WTC11 (cell line): Measurements from ENCODE around the gene KRTAP19-7. TPM values are rescaled to one million over a fixed set of nuclear protein-coding genes. Genes with fewer than 3 reads are reported as not detected.

Source experiments
- ATAC-seq: fragments of 200-7000 bp; cut with Tn5 transposase; 2 replicates; pipeline ENCODE4 v1.10.0; 2021; ENCODE audit warnings: mild to moderate bottlenecking, moderate library complexity
- CTCF ChIA-PET: fragments of 300-600 bp; sonication (Branson Sonifier 250); formaldehyde crosslinking; loops from one replicate; lab custom pipeline; 2021; ENCODE audit warnings: antibody characterized with exemption; lab: Charles Lee
- POLR2A ChIA-PET: fragments of 350-600 bp; sonication (Branson Sonifier 250); formaldehyde crosslinking; loops from one replicate; lab custom pipeline; 2021; ENCODE audit warnings: antibody characterized with exemption; lab: Charles Lee
- DNase-seq: peaks from one replicate; pipeline ENCODE4 v3.0.0; 2021; ENCODE audit warnings: low spot score
- H3K27ac Mint-ChIP-seq: 2 replicates; pipeline ENCODE4 v1.8.0; 2021; ENCODE audit warnings: mixed read lengths
- H3K27me3 Mint-ChIP-seq: 2 replicates; pipeline ENCODE4 v1.8.0; 2021; ENCODE audit warnings: low read depth, mild to moderate bottlenecking, moderate library complexity, mixed read lengths
- H3K36me3 Mint-ChIP-seq: 2 replicates; pipeline ENCODE4 v1.8.0; 2021; ENCODE audit warnings: mixed read lengths
- H3K4me1 Mint-ChIP-seq: 2 replicates; pipeline ENCODE4 v1.8.0; 2022; ENCODE audit warnings: mixed read lengths
- H3K4me3 Mint-ChIP-seq: 2 replicates; pipeline ENCODE4 v1.8.0; 2021; ENCODE audit warnings: mild to moderate bottlenecking, moderate library complexity, mixed read lengths
- H3K9me3 Mint-ChIP-seq: 2 replicates; pipeline ENCODE4 v1.8.0; 2021; ENCODE audit warnings: mixed read lengths
- ETV6 ChIP-seq: sonication (generic); formaldehyde crosslinking; IDR thresholded peaks from 2 replicates; pipeline ENCODE4 v1.8.1; 2022; ENCODE audit warnings: mild to moderate bottlenecking, missing genetic modification reagents
- GRHL2 ChIP-seq: fragments of 250-450 bp; sonication (Bioruptor Pico); IDR thresholded peaks from 2 replicates; pipeline ENCODE4 v1.8.0; 2022; ENCODE audit warnings: mild to moderate bottlenecking, moderate library complexity; ENCODE audit not compliant: insufficient replicate concordance, severe bottlenecking
- HMGA2 ChIP-seq: fragments of 250-450 bp; sonication (Bioruptor Pico); IDR thresholded peaks from 2 replicates; pipeline ENCODE4 v1.4.0; 2021; ENCODE audit warnings: mild to moderate bottlenecking, moderate library complexity
- KAT7 ChIP-seq: sonication (generic); formaldehyde crosslinking; IDR thresholded peaks from 2 replicates; pipeline ENCODE4 v1.8.1; 2023; ENCODE audit warnings: missing genetic modification reagents, mild to moderate bottlenecking, borderline replicate concordance
- MXD4 ChIP-seq: fragments of 250-450 bp; sonication (Bioruptor Pico); IDR thresholded peaks from 2 replicates; pipeline ENCODE4 v1.8.0; 2021; ENCODE audit warnings: mild to moderate bottlenecking, moderate library complexity, borderline replicate concordance
- NFE2L1 ChIP-seq: sonication (generic); formaldehyde crosslinking; IDR thresholded peaks from 2 replicates; pipeline ENCODE4 v1.8.1; 2023; ENCODE audit warnings: missing genetic modification reagents
- SOX15 ChIP-seq: fragments of 250-450 bp; sonication (Bioruptor Pico); IDR thresholded peaks from 2 replicates; pipeline ENCODE4 v1.9.0; 2021; ENCODE audit warnings: mild to moderate bottlenecking
- SP1 ChIP-seq: sonication (generic); formaldehyde crosslinking; conservative IDR thresholded peaks from 2 replicates; pipeline ENCODE4 v1.8.1; 2022; ENCODE audit warnings: missing genetic modification reagents
- ZNF138 ChIP-seq: sonication (generic); formaldehyde crosslinking; conservative IDR thresholded peaks from 2 replicates; pipeline ENCODE4 v1.8.1; 2022; ENCODE audit warnings: mild to moderate bottlenecking, moderate library complexity, missing genetic modification reagents
- ZNF219 ChIP-seq: sonication (generic); formaldehyde crosslinking; IDR thresholded peaks from 2 replicates; pipeline ENCODE4 v1.8.0; 2023; ENCODE audit warnings: missing genetic modification reagents, mild to moderate bottlenecking, borderline replicate concordance
- ZNF263 ChIP-seq: sonication (generic); formaldehyde crosslinking; IDR thresholded peaks from 2 replicates; pipeline ENCODE4 v1.8.1; 2022; ENCODE audit warnings: low read depth, mild to moderate bottlenecking, moderate library complexity, missing genetic modification reagents
- ZNF396 ChIP-seq: fragments of 250-450 bp; sonication (Bioruptor Pico); IDR thresholded peaks from 2 replicates; pipeline ENCODE4 v1.8.0; 2021; ENCODE audit warnings: mild to moderate bottlenecking, moderate library complexity, borderline replicate concordance
- ZNF423 ChIP-seq: fragments of 250-450 bp; sonication (Bioruptor Pico); IDR thresholded peaks from 2 replicates; pipeline ENCODE4 v2.1.2; 2022; ENCODE audit warnings: mild to moderate bottlenecking, moderate library complexity
- total RNA-seq: library from RNA; stranded (reverse); gene quantifications from 3 replicates; pipeline ENCODE4 v1.2.3, GENCODE V29; 2021
- TF ChIP-seq, protein P1 (sequence below): sonication (generic); formaldehyde crosslinking; IDR thresholded peaks from 2 replicates; pipeline ENCODE4 v1.8.0; 2022; ENCODE audit warnings: missing genetic modification reagents
- TF ChIP-seq, protein P2 (sequence below): sonication (generic); formaldehyde crosslinking; IDR thresholded peaks from 2 replicates; pipeline ENCODE4 v1.8.0; 2022; ENCODE audit warnings: mild to moderate bottlenecking, missing genetic modification reagents
- TF ChIP-seq, protein P3 (sequence below): sonication (generic); formaldehyde crosslinking; IDR thresholded peaks from 2 replicates; pipeline ENCODE4 v1.8.1; 2022; ENCODE audit warnings: mild to moderate bottlenecking, moderate library complexity, missing genetic modification reagents
- TF ChIP-seq, protein P4 (sequence below): sonication (generic); formaldehyde crosslinking; IDR thresholded peaks from 2 replicates; pipeline ENCODE4 v1.8.1; 2022; ENCODE audit warnings: missing genetic modification reagents, borderline replicate concordance
- TF ChIP-seq, protein P5 (sequence below): sonication (generic); formaldehyde crosslinking; conservative IDR thresholded peaks from 2 replicates; pipeline ENCODE4 v1.8.1; 2023; ENCODE audit warnings: mild to moderate bottlenecking, low read depth, missing genetic modification reagents, moderate library complexity
- TF ChIP-seq, protein P6 (sequence below): sonication (generic); formaldehyde crosslinking; IDR thresholded peaks from 2 replicates; pipeline ENCODE4 v1.8.0; 2023; ENCODE audit warnings: missing genetic modification reagents, mild to moderate bottlenecking, borderline replicate concordance

Gene KRTAP19-7
- total RNA-seq, 1 experiment from 2014 or later: not detected

DNA sequence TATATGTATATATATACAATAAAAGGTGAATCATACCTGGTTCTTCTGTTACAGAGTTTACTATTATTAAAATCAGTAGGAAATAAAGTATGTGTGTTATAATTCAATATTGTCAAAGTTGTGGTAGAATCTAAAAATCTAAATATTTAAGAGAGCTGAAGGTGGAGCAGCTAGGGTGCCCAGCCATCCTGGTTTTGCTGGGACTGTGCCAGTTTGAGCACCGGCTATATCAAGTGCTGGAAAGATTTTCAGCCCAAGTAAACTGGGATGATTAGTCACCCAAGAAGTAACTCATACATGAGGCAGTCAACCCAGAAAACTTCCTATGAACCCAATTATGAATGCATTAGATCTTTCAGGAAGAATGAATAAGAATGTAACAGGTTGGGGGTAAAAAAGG lies 42.2 kb downstream of the KRTAP19-7 start (continued):
- no peak for TF ChIP-seq KAT7 (CRISPR knock-in tag)
- TF ChIP-seq, protein P1, sequence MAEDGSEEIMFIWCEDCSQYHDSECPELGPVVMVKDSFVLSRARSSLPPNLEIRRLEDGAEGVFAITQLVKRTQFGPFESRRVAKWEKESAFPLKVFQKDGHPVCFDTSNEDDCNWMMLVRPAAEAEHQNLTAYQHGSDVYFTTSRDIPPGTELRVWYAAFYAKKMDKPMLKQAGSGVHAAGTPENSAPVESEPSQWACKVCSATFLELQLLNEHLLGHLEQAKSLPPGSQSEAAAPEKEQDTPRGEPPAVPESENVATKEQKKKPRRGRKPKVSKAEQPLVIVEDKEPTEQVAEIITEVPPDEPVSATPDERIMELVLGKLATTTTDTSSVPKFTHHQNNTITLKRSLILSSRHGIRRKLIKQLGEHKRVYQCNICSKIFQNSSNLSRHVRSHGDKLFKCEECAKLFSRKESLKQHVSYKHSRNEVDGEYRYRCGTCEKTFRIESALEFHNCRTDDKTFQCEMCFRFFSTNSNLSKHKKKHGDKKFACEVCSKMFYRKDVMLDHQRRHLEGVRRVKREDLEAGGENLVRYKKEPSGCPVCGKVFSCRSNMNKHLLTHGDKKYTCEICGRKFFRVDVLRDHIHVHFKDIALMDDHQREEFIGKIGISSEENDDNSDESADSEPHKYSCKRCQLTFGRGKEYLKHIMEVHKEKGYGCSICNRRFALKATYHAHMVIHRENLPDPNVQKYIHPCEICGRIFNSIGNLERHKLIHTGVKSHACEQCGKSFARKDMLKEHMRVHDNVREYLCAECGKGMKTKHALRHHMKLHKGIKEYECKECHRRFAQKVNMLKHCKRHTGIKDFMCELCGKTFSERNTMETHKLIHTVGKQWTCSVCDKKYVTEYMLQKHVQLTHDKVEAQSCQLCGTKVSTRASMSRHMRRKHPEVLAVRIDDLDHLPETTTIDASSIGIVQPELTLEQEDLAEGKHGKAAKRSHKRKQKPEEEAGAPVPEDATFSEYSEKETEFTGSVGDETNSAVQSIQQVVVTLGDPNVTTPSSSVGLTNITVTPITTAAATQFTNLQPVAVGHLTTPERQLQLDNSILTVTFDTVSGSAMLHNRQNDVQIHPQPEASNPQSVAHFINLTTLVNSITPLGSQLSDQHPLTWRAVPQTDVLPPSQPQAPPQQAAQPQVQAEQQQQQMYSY (CRISPR knock-in tag): no peak
- TF ChIP-seq, protein P2, sequence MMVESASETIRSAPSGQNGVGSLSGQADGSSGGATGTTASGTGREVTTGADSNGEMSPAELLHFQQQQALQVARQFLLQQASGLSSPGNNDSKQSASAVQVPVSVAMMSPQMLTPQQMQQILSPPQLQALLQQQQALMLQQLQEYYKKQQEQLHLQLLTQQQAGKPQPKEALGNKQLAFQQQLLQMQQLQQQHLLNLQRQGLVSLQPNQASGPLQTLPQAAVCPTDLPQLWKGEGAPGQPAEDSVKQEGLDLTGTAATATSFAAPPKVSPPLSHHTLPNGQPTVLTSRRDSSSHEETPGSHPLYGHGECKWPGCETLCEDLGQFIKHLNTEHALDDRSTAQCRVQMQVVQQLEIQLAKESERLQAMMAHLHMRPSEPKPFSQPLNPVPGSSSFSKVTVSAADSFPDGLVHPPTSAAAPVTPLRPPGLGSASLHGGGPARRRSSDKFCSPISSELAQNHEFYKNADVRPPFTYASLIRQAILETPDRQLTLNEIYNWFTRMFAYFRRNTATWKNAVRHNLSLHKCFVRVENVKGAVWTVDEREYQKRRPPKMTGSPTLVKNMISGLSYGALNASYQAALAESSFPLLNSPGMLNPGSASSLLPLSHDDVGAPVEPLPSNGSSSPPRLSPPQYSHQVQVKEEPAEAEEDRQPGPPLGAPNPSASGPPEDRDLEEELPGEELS (CRISPR knock-in tag): no peak
- TF ChIP-seq, all 79 proteins: peak for 0

DNA sequence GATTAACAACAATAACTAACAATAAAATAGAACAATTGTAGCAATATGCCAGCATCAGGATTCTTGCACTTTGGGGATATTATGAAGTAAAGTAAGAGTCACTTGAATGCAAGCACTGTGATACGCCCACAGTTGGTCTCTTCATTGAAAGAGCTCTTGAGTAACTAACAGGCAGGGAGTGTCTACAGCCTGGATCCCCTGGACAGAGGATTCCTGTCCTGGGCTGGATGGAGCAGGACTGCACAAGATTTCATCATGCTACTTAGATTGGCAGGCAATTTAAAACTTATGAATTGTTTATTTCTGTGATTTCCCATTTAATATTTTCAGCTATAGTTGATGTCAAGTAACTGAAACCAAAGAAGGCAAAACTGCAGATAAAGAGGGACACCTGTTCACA lies 45.4 kb downstream of the KRTAP19-7 start:
- H3K27me3 Mint-ChIP-seq: no peaks in the 10 kb centered on the region; the same call in 1 of the 2 replicates
- ChIA-PET CTCF (interaction anchor here (2.0 kb wide), 1 partner anchor 10 kb away, joined by 11 read pairs; no protein-coding TSS in a partner anchor), POLR2A (no interaction called here)
- H3K27ac Mint-ChIP-seq: no peak overlapping the region
- no peak overlapping the region for H3K4me3 Mint-ChIP-seq
- DNase-seq (no peak), ATAC-seq (0 out of 2 replicates have a peak, but pooled peaks have one; percentile 34)
- peaks cover 14% of the 10 kb centered on the region for H3K4me1 Mint-ChIP-seq
- H3K36me3 Mint-ChIP-seq: no peaks in the 10 kb centered on the region
- peaks cover 12% of the 10 kb centered on the region for H3K9me3 Mint-ChIP-seq
- TF ChIP-seq, protein P3, sequence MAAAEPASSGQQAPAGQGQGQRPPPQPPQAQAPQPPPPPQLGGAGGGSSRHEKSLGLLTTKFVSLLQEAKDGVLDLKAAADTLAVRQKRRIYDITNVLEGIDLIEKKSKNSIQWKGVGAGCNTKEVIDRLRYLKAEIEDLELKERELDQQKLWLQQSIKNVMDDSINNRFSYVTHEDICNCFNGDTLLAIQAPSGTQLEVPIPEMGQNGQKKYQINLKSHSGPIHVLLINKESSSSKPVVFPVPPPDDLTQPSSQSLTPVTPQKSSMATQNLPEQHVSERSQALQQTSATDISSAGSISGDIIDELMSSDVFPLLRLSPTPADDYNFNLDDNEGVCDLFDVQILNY: no peak
- TF ChIP-seq ZNF263: no peak
- TF ChIP-seq, protein P4, sequence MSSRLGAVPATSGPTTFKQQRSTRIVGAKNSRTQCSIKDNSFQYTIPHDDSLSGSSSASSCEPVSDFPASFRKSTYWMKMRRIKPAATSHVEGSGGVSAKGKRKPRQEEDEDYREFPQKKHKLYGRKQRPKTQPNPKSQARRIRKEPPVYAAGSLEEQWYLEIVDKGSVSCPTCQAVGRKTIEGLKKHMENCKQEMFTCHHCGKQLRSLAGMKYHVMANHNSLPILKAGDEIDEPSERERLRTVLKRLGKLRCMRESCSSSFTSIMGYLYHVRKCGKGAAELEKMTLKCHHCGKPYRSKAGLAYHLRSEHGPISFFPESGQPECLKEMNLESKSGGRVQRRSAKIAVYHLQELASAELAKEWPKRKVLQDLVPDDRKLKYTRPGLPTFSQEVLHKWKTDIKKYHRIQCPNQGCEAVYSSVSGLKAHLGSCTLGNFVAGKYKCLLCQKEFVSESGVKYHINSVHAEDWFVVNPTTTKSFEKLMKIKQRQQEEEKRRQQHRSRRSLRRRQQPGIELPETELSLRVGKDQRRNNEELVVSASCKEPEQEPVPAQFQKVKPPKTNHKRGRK (CRISPR knock-in tag): no peak
- TF ChIP-seq ZNF396: no peak
- TF ChIP-seq, protein P5, sequence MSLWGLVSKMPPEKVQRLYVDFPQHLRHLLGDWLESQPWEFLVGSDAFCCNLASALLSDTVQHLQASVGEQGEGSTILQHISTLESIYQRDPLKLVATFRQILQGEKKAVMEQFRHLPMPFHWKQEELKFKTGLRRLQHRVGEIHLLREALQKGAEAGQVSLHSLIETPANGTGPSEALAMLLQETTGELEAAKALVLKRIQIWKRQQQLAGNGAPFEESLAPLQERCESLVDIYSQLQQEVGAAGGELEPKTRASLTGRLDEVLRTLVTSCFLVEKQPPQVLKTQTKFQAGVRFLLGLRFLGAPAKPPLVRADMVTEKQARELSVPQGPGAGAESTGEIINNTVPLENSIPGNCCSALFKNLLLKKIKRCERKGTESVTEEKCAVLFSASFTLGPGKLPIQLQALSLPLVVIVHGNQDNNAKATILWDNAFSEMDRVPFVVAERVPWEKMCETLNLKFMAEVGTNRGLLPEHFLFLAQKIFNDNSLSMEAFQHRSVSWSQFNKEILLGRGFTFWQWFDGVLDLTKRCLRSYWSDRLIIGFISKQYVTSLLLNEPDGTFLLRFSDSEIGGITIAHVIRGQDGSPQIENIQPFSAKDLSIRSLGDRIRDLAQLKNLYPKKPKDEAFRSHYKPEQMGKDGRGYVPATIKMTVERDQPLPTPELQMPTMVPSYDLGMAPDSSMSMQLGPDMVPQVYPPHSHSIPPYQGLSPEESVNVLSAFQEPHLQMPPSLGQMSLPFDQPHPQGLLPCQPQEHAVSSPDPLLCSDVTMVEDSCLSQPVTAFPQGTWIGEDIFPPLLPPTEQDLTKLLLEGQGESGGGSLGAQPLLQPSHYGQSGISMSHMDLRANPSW (CRISPR knock-in tag): no peak
- TF ChIP-seq NFE2L1 (CRISPR knock-in tag): no peak
- no peak for TF ChIP-seq SOX15 (CRISPR knock-in tag)
- no peak for TF ChIP-seq SP1
- TF ChIP-seq, protein P6, sequence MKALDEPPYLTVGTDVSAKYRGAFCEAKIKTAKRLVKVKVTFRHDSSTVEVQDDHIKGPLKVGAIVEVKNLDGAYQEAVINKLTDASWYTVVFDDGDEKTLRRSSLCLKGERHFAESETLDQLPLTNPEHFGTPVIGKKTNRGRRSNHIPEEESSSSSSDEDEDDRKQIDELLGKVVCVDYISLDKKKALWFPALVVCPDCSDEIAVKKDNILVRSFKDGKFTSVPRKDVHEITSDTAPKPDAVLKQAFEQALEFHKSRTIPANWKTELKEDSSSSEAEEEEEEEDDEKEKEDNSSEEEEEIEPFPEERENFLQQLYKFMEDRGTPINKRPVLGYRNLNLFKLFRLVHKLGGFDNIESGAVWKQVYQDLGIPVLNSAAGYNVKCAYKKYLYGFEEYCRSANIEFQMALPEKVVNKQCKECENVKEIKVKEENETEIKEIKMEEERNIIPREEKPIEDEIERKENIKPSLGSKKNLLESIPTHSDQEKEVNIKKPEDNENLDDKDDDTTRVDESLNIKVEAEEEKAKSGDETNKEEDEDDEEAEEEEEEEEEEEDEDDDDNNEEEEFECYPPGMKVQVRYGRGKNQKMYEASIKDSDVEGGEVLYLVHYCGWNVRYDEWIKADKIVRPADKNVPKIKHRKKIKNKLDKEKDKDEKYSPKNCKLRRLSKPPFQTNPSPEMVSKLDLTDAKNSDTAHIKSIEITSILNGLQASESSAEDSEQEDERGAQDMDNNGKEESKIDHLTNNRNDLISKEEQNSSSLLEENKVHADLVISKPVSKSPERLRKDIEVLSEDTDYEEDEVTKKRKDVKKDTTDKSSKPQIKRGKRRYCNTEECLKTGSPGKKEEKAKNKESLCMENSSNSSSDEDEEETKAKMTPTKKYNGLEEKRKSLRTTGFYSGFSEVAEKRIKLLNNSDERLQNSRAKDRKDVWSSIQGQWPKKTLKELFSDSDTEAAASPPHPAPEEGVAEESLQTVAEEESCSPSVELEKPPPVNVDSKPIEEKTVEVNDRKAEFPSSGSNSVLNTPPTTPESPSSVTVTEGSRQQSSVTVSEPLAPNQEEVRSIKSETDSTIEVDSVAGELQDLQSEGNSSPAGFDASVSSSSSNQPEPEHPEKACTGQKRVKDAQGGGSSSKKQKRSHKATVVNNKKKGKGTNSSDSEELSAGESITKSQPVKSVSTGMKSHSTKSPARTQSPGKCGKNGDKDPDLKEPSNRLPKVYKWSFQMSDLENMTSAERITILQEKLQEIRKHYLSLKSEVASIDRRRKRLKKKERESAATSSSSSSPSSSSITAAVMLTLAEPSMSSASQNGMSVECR (CRISPR knock-in tag): no peak
- TF ChIP-seq ZNF423: no peak
- no peak for TF ChIP-seq MXD4
- no peak for TF ChIP-seq GRHL2 (CRISPR knock-in tag)
- TF ChIP-seq ZNF219 (CRISPR knock-in tag): no peak
- TF ChIP-seq ZNF138: no peak
- TF ChIP-seq HMGA2 (CRISPR knock-in tag): no peak
- no peak for TF ChIP-seq ETV6 (CRISPR knock-in tag)
